Sigmoid colon (tissue), 4 donors: ENCODE data around the gene ASCL2.

Source experiments
- POLR2A ChIP-seq, 2 donors: fragments of 450-650 bp; IDR thresholded peaks; one replicate each; pipeline ENCODE4 v1.6.1; 2016; ENCODE audit warnings: antibody characterized with exemption in 2 of 2, mild to moderate bottlenecking in 2 of 2, moderate library complexity in 2 of 2
- POLR2AphosphoS5 ChIP-seq, 4 donors: sonication (generic); formaldehyde crosslinking; IDR thresholded peaks; one replicate each; pipeline ENCODE4 v1.6.1; 2017; ENCODE audit warnings: antibody characterized with exemption in 4 of 4
- TF ChIP-seq, protein P1 (sequence below), 4 experiments: fragments of 450-650 bp in 3 of 4; fragments of 200-600 bp in 1 of 4; IDR thresholded peaks; one replicate each; pipeline ENCODE4 v1.5.1; 2016 to 2019; ENCODE audit warnings: antibody characterized with exemption in 4 of 4, mild to moderate bottlenecking in 3 of 4, moderate library complexity in 2 of 4

DNA sequence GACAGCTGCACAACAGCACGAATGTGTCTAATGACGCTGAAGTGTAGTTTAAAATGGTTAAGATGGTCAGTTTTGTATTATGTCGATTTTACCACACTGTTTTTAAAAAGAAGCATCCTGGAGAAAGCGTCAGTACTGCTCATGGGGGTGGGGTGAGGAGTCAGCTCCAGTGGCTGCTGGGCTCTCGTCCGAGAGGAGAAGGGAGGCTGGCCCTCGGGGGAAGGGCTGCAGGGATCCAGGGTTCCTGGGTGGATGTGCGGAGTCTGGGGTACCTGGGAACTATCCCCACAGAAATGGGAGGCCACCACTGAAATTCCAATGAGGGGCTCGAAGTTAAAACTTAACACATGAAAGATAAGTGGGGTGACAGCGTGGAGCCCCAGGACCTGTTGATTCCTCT, 19.5 kb upstream of the ASCL2 start:
- TF ChIP-seq, protein P1, sequence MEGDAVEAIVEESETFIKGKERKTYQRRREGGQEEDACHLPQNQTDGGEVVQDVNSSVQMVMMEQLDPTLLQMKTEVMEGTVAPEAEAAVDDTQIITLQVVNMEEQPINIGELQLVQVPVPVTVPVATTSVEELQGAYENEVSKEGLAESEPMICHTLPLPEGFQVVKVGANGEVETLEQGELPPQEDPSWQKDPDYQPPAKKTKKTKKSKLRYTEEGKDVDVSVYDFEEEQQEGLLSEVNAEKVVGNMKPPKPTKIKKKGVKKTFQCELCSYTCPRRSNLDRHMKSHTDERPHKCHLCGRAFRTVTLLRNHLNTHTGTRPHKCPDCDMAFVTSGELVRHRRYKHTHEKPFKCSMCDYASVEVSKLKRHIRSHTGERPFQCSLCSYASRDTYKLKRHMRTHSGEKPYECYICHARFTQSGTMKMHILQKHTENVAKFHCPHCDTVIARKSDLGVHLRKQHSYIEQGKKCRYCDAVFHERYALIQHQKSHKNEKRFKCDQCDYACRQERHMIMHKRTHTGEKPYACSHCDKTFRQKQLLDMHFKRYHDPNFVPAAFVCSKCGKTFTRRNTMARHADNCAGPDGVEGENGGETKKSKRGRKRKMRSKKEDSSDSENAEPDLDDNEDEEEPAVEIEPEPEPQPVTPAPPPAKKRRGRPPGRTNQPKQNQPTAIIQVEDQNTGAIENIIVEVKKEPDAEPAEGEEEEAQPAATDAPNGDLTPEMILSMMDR (IDR thresholded peaks at IDR 0.05), result no peak
- no peak for TF ChIP-seq POLR2AphosphoS5 (IDR thresholded peaks at IDR 0.05)
- no peak for TF ChIP-seq POLR2A (IDR thresholded peaks at IDR 0.05)
